Body of pancreas (tissue), 4 donors: ENCODE results near the gene PANK1. TPM values are rescaled to one million over a fixed set of nuclear protein-coding genes. Genes with fewer than 3 reads are reported as not detected.
A peak's percentile ranks its signal among the peaks of the same experiment; 100 is the strongest.
"Not testable (repeated sequence)": the region's sequence is repeated elsewhere in the genome, so short reads cannot be mapped to it uniquely, and the experiment has no call there.

Experiments used
- ATAC-seq: fragments of 150-250 bp; one replicate; pipeline ENCODE4 v1.9.1; 2016
- DNase-seq, 4 donors: peaks; one replicate each; pipeline ENCODE4 v3.0.0-alpha.2; 2019
- H3K27ac ChIP-seq, 4 donors: fragments of 200-600 bp; sonication (generic); 1 replicate in 3 of 4; 2 replicates in 1 of 4; pipeline versions ENCODE4 v1.5.1 to v1.6.1; 2016 to 2019; ENCODE audit warnings: mild to moderate bottlenecking in 1 of 4, mixed read lengths in 1 of 4, moderate library complexity in 1 of 4
- H3K27me3 ChIP-seq, 2 donors: fragments of 200-600 bp; sonication (generic); one replicate each; pipeline ENCODE4 v1.6.0; 2016; ENCODE audit warnings: mild to moderate bottlenecking in 1 of 2
- H3K36me3 ChIP-seq, 2 donors: fragments of 200-600 bp; sonication (generic); replicated peaks in 1 of 2; 2 replicates each; pipeline ENCODE4 v1.5.1; 2016; ENCODE audit warnings: low read depth in 2 of 2; ENCODE audit not compliant: insufficient read depth in 1 of 2
- H3K4me1 ChIP-seq: fragments of 200-600 bp; sonication (generic); one replicate; pipeline ENCODE4 v1.6.0; 2016
- H3K4me3 ChIP-seq, 2 donors: fragments of 200-600 bp; sonication (generic); 1 replicate in 1 of 2; 2 replicates in 1 of 2; pipeline ENCODE4 v1.5.1; 2016 to 2019
- H3K9me3 ChIP-seq, 3 donors: fragments of 200-600 bp; sonication (generic); 1 replicate in 2 of 3; 2 replicates in 1 of 3; pipeline ENCODE4 v1.5.1; 2016
- POLR2A ChIP-seq, 3 donors: fragments of 450-650 bp; IDR thresholded peaks; one replicate each; pipeline ENCODE4 v1.6.1; 2016; ENCODE audit warnings: antibody characterized with exemption in 3 of 3, mild to moderate bottlenecking in 2 of 3
- WGBS, 2 donors: methylation state at CpG; one replicate each; pipeline ENCODE4 v1.1.5; 2017; 5-methylcytosine and 5-hydroxymethylcytosine counted together
- intact Hi-C: fragments of 100-400 bp; cut with DNase I; formaldehyde crosslinking; loops from one replicate; pipeline ENCODE4 v1.15.1; 2023
- total RNA-seq, 2 donors: library from RNA; depleted of rRNA; stranded (reverse); fragments of >200 nt; gene quantifications; one replicate each; pipeline ENCODE4 v1.1.0, GENCODE V29; 2016
- TF ChIP-seq, protein P1 (sequence below), 7 experiments: fragments of 450-650 bp in 4 of 7; fragments of 200-600 bp in 3 of 7; sonication (generic) in 3 of 7; IDR thresholded peaks; one replicate each; pipeline ENCODE4 v1.5.1; 2016 to 2019; ENCODE audit warnings: antibody characterized with exemption in 7 of 7

The PANK1 gene
- total RNA-seq, 2 donors from 2014 or later = 2.6 to 3.0 TPM

GRCh38 chr10:89552213-89552612 is 92.8 kb downstream of the PANK1 start:
- WGBS, 2 donors = 93 to 95% methylated on average over 4 of the region's 4 CpGs
- DNase-seq = no peak
- H3K4me3 ChIP-seq = no peak overlapping the region
- no peak for TF ChIP-seq POLR2A (IDR thresholded peaks at IDR 0.05)
- TF ChIP-seq, protein P1, sequence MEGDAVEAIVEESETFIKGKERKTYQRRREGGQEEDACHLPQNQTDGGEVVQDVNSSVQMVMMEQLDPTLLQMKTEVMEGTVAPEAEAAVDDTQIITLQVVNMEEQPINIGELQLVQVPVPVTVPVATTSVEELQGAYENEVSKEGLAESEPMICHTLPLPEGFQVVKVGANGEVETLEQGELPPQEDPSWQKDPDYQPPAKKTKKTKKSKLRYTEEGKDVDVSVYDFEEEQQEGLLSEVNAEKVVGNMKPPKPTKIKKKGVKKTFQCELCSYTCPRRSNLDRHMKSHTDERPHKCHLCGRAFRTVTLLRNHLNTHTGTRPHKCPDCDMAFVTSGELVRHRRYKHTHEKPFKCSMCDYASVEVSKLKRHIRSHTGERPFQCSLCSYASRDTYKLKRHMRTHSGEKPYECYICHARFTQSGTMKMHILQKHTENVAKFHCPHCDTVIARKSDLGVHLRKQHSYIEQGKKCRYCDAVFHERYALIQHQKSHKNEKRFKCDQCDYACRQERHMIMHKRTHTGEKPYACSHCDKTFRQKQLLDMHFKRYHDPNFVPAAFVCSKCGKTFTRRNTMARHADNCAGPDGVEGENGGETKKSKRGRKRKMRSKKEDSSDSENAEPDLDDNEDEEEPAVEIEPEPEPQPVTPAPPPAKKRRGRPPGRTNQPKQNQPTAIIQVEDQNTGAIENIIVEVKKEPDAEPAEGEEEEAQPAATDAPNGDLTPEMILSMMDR (IDR thresholded peaks at IDR 0.05) = no peak
- no peak overlapping the region for H3K27ac ChIP-seq
- intact Hi-C loops = no loop called here
- H3K9me3 ChIP-seq = no peaks in the 10 kb centered on the region
- no peak for ATAC-seq
- H3K36me3 ChIP-seq = no peaks in the 10 kb centered on the region
- peaks cover 55% of the 10 kb centered on the region for H3K4me1 ChIP-seq
- no peaks in the 10 kb centered on the region for H3K27me3 ChIP-seq

DNA sequence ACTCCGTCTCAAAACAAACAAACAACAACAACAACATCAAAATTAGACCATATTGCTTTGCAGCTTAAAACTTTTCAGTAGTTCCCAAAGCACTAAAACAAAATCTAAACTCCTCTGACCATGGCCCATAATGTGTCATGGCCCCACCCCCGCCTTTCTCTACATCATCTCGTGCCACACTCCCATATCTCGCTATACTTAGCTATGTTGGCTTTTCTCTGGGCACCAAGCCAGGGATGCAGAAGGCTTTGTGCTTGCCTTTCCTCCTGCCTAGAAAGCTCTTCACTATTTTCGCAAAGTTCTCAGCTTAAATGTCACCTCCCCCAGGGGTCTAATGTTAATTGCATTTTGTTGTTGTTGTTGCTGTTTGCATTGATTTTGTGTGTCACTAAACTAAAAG is 94.5 kb downstream of the PANK1 start:
- peaks cover 56% of the 10 kb centered on the region for H3K4me1 ChIP-seq
- no peaks in the 10 kb centered on the region for H3K9me3 ChIP-seq
- no peaks in the 10 kb centered on the region for H3K27me3 ChIP-seq
- WGBS, 2 donors = 37 to 45% methylated on average over 5 of the region's 5 CpGs
- TF ChIP-seq, protein P1 (IDR thresholded peaks at IDR 0.05) = no peak
- no peak for TF ChIP-seq POLR2A (IDR thresholded peaks at IDR 0.05)
- peak; percentile 59 to 78 (median 66) for DNase-seq
- intact Hi-C loops = no loop called here
- no peaks in the 10 kb centered on the region for H3K36me3 ChIP-seq
- H3K4me3 ChIP-seq = no peak overlapping the region
- no peak overlapping the region for H3K27ac ChIP-seq
- ATAC-seq = no peak

DNA sequence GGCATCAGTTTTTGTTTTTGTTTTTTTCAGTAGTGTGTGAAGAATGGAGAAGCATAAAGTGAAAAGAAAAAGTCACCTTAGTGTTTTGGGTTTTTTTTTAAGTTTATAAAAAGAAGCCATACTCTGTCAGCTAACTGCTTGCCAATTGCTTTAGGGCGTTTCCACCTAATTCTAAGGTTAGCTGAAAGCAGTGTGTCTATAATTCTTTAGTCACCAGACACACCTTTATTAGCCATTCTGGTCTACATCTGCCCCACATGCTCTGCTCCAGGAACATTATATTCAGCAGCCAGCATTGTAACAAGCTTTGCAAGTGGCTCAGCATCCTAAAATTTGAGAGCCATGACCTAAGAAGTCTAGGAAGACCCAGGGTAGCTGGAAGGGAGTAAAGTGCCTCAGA is 95.5 kb downstream of the PANK1 start:
- WGBS, 2 donors = 93 to 100% methylated on average over 1 of the region's 1 CpG
- peaks cover 49% of the 10 kb centered on the region for H3K4me1 ChIP-seq
- intact Hi-C loops = no loop called here
- no peak for DNase-seq
- H3K27ac ChIP-seq = peak overlapping the region in 1 of 4 donors; percentile 12
- H3K27me3 ChIP-seq = no peaks in the 10 kb centered on the region
- no peaks in the 10 kb centered on the region for H3K9me3 ChIP-seq
- H3K4me3 ChIP-seq = no peak overlapping the region
- no peak for ATAC-seq
- H3K36me3 ChIP-seq = no peaks in the 10 kb centered on the region
- TF ChIP-seq, protein P1 (IDR thresholded peaks at IDR 0.05) = no peak
- no peak for TF ChIP-seq POLR2A (IDR thresholded peaks at IDR 0.05)

- Histone ChIP-seq H3K36me3 (no peaks in the 10 kb centered on the region), H3K27me3 (no peaks in the 10 kb centered on the region), H3K27ac (peak overlapping the region in 3 of 4 donors; percentile 36 to 58 (median 43)), H3K4me3 (no peak overlapping the region), H3K4me1 (peaks cover 42% of the 10 kb centered on the region), H3K9me3 (no peaks in the 10 kb centered on the region)
- TF ChIP-seq POLR2A (IDR thresholded peaks at IDR 0.05) = no peak
- TF ChIP-seq, protein P1 (IDR thresholded peaks at IDR 0.05) = no peak
- WGBS, 2 donors = 48 to 72% methylated on average over 5 to 6 of the region's 6 CpGs
- intact Hi-C loops = no loop called here
- no peak for DNase-seq
- no peak for ATAC-seq
Measured at GRCh38 chr10:89548673-89549072, 96.4 kb downstream of the PANK1 start.

DNA sequence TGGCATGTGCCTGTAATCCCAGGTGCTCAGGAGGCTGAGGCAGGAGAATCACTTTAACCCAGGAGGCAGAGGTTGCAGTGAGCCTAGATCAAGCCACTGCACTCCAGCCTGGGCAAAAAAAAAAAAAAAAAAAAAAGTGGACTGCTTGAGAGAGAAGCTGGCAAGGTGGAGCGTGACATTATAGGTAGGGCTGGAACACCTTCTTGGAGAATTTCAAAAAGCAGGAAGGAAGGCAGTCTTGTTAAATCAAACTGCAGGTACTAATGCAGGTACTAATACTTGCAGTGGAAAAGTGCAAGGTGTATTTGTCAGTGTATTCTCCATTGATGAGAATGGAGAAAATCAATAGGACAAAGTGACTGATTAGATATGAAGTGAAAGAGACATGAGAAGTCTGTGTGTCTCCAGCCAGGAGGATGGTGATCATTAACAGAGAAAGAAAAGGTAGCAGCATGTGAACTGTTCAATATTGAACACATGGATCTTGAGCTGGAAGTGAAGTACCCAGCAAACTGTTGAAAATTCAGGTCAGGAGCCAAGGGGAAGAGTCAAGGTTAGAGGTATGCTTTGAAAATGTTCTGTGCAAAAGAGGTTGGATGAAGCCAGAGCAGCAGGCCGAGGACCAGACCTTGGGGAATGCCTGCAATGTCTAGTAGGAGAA is 97.1 kb downstream of the PANK1 start:
- DNase-seq (peak; percentile 42 to 60 (median 48)), ATAC-seq (peak; percentile 91)
- Histone ChIP-seq H3K4me1 (peaks cover 35% of the 10 kb centered on the region), H3K27ac (peak overlapping the region in 3 of 4 donors; percentile 36 to 58 (median 43)), H3K27me3 (no peaks in the 10 kb centered on the region), H3K36me3 (no peaks in the 10 kb centered on the region), H3K9me3 (no peaks in the 10 kb centered on the region), H3K4me3 (no peak overlapping the region)
- 27 to 39% methylated on average over 2 of the region's 2 CpGs for WGBS, 2 donors
- TF ChIP-seq, protein P1 (IDR thresholded peaks at IDR 0.05) = no peak
- no peak for TF ChIP-seq POLR2A (IDR thresholded peaks at IDR 0.05)
- intact Hi-C loops = no loop called here

GRCh38 chr10:89546651-89547050 is 98.4 kb downstream of the PANK1 start:
- H3K36me3 ChIP-seq, H3K4me3 ChIP-seq, DNase-seq, ATAC-seq, H3K27me3 ChIP-seq, H3K9me3 ChIP-seq, H3K27ac ChIP-seq, intact Hi-C loops: not testable (repeated sequence)
- WGBS, 2 donors = 95 to 100% methylated on average over 1 of the region's 1 CpG
- H3K4me1 ChIP-seq = peaks cover 30% of the 10 kb centered on the region
